ENCODE data around the gene CMTM3.

CMTM3 gene

GRCh38 chr16:66600477-66600876 lies 4.0 kb upstream of the CMTM3 start:
- peaks cover 13 to 20% (median 16%) of the 10 kb centered on the region in 11 experiments for H3K9me3 ChIP-seq (replicated peaks in 1 of 11)
- TF ChIP-seq Cebpa-rat (IDR thresholded peaks at IDR 0.05), result no peak
- no peak overlapping the region for H3K4me2 ChIP-seq
- H3K4me1 ChIP-seq, result peaks cover 27 to 63% (median 40%) of the 10 kb centered on the region in 10 experiments
- H3K27me3 ChIP-seq, result no peaks in the 10 kb centered on the region
- peaks cover 0 to 13% (median 0%) of the 10 kb centered on the region in 11 experiments; a peak in 3 of 22 replicates for H3K36me3 ChIP-seq
- no peak overlapping the region for H3K27ac ChIP-seq
- no peak overlapping the region for H3K4me3 ChIP-seq
- peaks cover 0 to 5% (median under 1%) of the 10 kb centered on the region in 11 experiments; a peak in 9 of 22 replicates for H4K20me1 ChIP-seq
- H3K9ac ChIP-seq, result no peak overlapping the region

- H3K36me3 ChIP-seq, result peaks cover 0 to 13% (median under 1%) of the 10 kb centered on the region in 11 experiments; a peak in 5 of 22 replicates
- H3K4me2 ChIP-seq, result peak overlapping the region in 10 of 11 experiments; percentile 80 to 94 (median 91); a peak in 19 of 22 replicates
- TF ChIP-seq Cebpa-rat (IDR thresholded peaks at IDR 0.05), result no peak
- peak overlapping the region in 6 of 10 experiments; percentile 8 to 45 (median 27); a peak in 8 of 20 replicates for H3K4me3 ChIP-seq
- peaks cover 13 to 20% (median 16%) of the 10 kb centered on the region in 11 experiments for H3K9me3 ChIP-seq (replicated peaks in 1 of 11)
- H4K20me1 ChIP-seq, result peaks cover 4 to 15% (median 11%) of the 10 kb centered on the region in 11 experiments; a peak in 21 of 22 replicates
- peaks cover 36 to 57% (median 45%) of the 10 kb centered on the region in 10 experiments for H3K4me1 ChIP-seq
- H3K27me3 ChIP-seq, result no peaks in the 10 kb centered on the region
- peak overlapping the region in 4 of 11 experiments; percentile 24 to 96 (median 34); a peak in 3 of 22 replicates for H3K27ac ChIP-seq
- no peak overlapping the region for H3K9ac ChIP-seq
These were observed 3.0 kb upstream of the CMTM3 start for GRCh38 chr16:66601471-66601870.

- Histone ChIP-seq H3K36me3 (peaks cover 2 to 33% (median 21%) of the 10 kb centered on the region in 11 experiments), H3K4me1 (peaks cover 52 to 64% (median 58%) of the 10 kb centered on the region in 10 experiments), H4K20me1 (peaks cover 27 to 38% (median 34%) of the 10 kb centered on the region in 11 experiments), H3K4me3 (peak overlapping the region; percentile 79 to 99 (median 94)), H3K4me2 (peak overlapping the region; percentile 80 to 94 (median 90)), H3K9me3 (replicated peaks in 1 of 11) (peaks cover 13 to 20% (median 16%) of the 10 kb centered on the region in 11 experiments), H3K27ac (peak overlapping the region; percentile 87 to 97 (median 95); a peak in 21 of 22 replicates), H3K9ac (peak overlapping the region; percentile 79 to 99 (median 97)), H3K27me3 (no peaks in the 10 kb centered on the region)
- no peak for TF ChIP-seq Cebpa-rat (IDR thresholded peaks at IDR 0.05)
These were observed 748 bp upstream of the CMTM3 start for GRCh38 chr16:66603537-66604375.

- Histone ChIP-seq H4K20me1 (peaks cover 43 to 54% (median 50%) of the 10 kb centered on the region in 11 experiments), H3K4me1 (peaks cover 62 to 77% (median 66%) of the 10 kb centered on the region in 10 experiments), H3K27me3 (no peaks in the 10 kb centered on the region), H3K9ac (peak overlapping the region; percentile 89 to 99 (median 97)), H3K9me3 (replicated peaks in 1 of 11) (peaks cover 13 to 18% (median 16%) of the 10 kb centered on the region in 11 experiments), H3K4me3 (peak overlapping the region; percentile 79 to 99 (median 94)), H3K36me3 (peaks cover 18 to 49% (median 38%) of the 10 kb centered on the region in 11 experiments), H3K27ac (peak overlapping the region; percentile 87 to 97 (median 95)), H3K4me2 (peak overlapping the region; percentile 94 to 100 (median 99))
- no peak for TF ChIP-seq Cebpa-rat (IDR thresholded peaks at IDR 0.05)
These were observed 874 bp downstream of the CMTM3 start for GRCh38 chr16:66605177-66605978.

- Histone ChIP-seq H3K27ac (peak overlapping the region; percentile 87 to 97 (median 95)), H3K9me3 (replicated peaks in 1 of 11) (peaks cover 7 to 10% (median 8%) of the 10 kb centered on the region in 11 experiments), H3K27me3 (no peaks in the 10 kb centered on the region), H3K4me1 (peaks cover 62 to 77% (median 66%) of the 10 kb centered on the region in 10 experiments), H3K4me2 (peak overlapping the region; percentile 94 to 100 (median 99)), H3K36me3 (peaks cover 26 to 52% (median 45%) of the 10 kb centered on the region in 11 experiments), H3K9ac (peak overlapping the region; percentile 89 to 99 (median 97)), H4K20me1 (peaks cover 51 to 62% (median 58%) of the 10 kb centered on the region in 11 experiments), H3K4me3 (peak overlapping the region; percentile 79 to 99 (median 94))
- no peak for TF ChIP-seq Cebpa-rat (IDR thresholded peaks at IDR 0.05)
These were observed 1.7 kb downstream of the CMTM3 start for GRCh38 chr16:66605979-66606751.

GRCh38 chr16:66608241-66609138 lies 4.0 kb downstream of the CMTM3 start:
- Histone ChIP-seq H3K4me3 (peak overlapping the region in 7 of 10 experiments; percentile 19 to 99 (median 40); a peak in 7 of 20 replicates), H3K9ac (peak overlapping the region; percentile 1 to 98 (median 59); a peak in 15 of 22 replicates), H3K4me1 (peaks cover 41 to 54% (median 45%) of the 10 kb centered on the region in 10 experiments), H3K27ac (peak overlapping the region in 10 of 11 experiments; percentile 8 to 96 (median 28); a peak in 16 of 22 replicates), H3K27me3 (no peaks in the 10 kb centered on the region), H3K4me2 (peak overlapping the region; percentile 94 to 100 (median 99)), H4K20me1 (peaks cover 63 to 85% (median 81%) of the 10 kb centered on the region in 11 experiments), H3K36me3 (peaks cover 49 to 70% (median 68%) of the 10 kb centered on the region in 11 experiments), H3K9me3 (replicated peaks in 1 of 11) (no peaks in the 10 kb centered on the region)
- TF ChIP-seq Cebpa-rat (IDR thresholded peaks at IDR 0.05), result no peak

- Histone ChIP-seq H3K4me3 (no peak overlapping the region), H3K27me3 (no peaks in the 10 kb centered on the region), H3K27ac (peak overlapping the region in 8 of 11 experiments; percentile 11 to 96 (median 34); a peak in 6 of 22 replicates), H3K9ac (peak overlapping the region in 10 of 11 experiments; percentile 16 to 98 (median 34); a peak in 9 of 22 replicates), H3K36me3 (peaks cover 54 to 76% (median 73%) of the 10 kb centered on the region in 11 experiments), H3K9me3 (replicated peaks in 1 of 11) (no peaks in the 10 kb centered on the region), H3K4me1 (peaks cover 37 to 47% (median 39%) of the 10 kb centered on the region in 10 experiments), H4K20me1 (peaks cover 63 to 88% (median 85%) of the 10 kb centered on the region in 11 experiments), H3K4me2 (peak overlapping the region; percentile 94 to 100 (median 99); a peak in 21 of 22 replicates)
- no peak for TF ChIP-seq Cebpa-rat (IDR thresholded peaks at IDR 0.05)
These were observed 4.6 kb downstream of the CMTM3 start for GRCh38 chr16:66609139-66609510.

Measured in BLaER1 treated with 17β-estradiol and CSF1 and Interleukin-3, amounts not matched to agents 10 nM and 100 nM (cell line).